Kidney (tissue), 14 donors: ENCODE results near the gene GPR107. TPM values are rescaled to one million over a fixed set of nuclear protein-coding genes. Genes with fewer than 3 reads are reported as not detected.

Experiments
- DNase-seq, 5 donors: peaks; one replicate each; pipeline ENCODE4 v3.0.0-alpha.2; 2013 to 2020
- FAIRE-seq: peaks from 2 replicates; lab custom pipeline; 2012; peaks lifted over from hg19 to GRCh38; lab: Jason Lieb, UNC
- H3K27ac ChIP-seq, 2 donors: one replicate each; pipeline ENCODE4 v1.7.0; 2013; ENCODE audit warnings: low read depth in 2 of 2, low read length in 2 of 2, inconsistent platforms in 1 of 2
- H3K27me3 ChIP-seq: one replicate; pipeline ENCODE4 v1.7.1; 2013; ENCODE audit warnings: low read length, inconsistent platforms; ENCODE audit not compliant: control insufficient read depth, insufficient read depth
- H3K36me3 ChIP-seq, 3 donors: one replicate each; pipeline versions ENCODE4 v1.7.0 to v1.7.1; 2013; ENCODE audit warnings: low read length in 3 of 3, control low read depth in 1 of 3, inconsistent platforms in 1 of 3; ENCODE audit not compliant: insufficient read depth in 3 of 3, control insufficient read depth in 2 of 3
- H3K4me1 ChIP-seq, 3 donors: one replicate each; pipeline versions ENCODE4 v1.7.0 to v1.7.1; 2013; ENCODE audit warnings: low read length in 3 of 3, inconsistent platforms in 1 of 3, low read depth in 1 of 3; ENCODE audit not compliant: control insufficient read depth in 2 of 3, insufficient read depth in 2 of 3
- H3K4me3 ChIP-seq, 3 donors: one replicate each; pipeline versions ENCODE4 v1.7.0 to v1.8.1; 2013; ENCODE audit warnings: low read length in 3 of 3, control low read depth in 1 of 3, inconsistent platforms in 1 of 3
- H3K9ac ChIP-seq, 3 donors: one replicate each; pipeline versions ENCODE4 v1.7.0 to v1.7.1; 2013; ENCODE audit warnings: low read length in 3 of 3, control low read depth in 1 of 3, inconsistent platforms in 1 of 3
- H3K9me3 ChIP-seq, 3 donors: one replicate each; pipeline versions ENCODE4 v1.7.0 to v1.7.1; 2013; ENCODE audit warnings: low read length in 3 of 3, control low read depth in 1 of 3, inconsistent platforms in 1 of 3; ENCODE audit not compliant: control insufficient read depth in 2 of 3, insufficient read depth in 1 of 3
- intact Hi-C: fragments of 100-400 bp; cut with DNase I; formaldehyde crosslinking; loops from one replicate; pipeline ENCODE4 v1.11.1; 2022
- polyA plus RNA-seq: library from polyadenylated mRNA; stranded (reverse); fragments of 350-450 nt; fragmentation: Illumina TruSeq; extraction: RNeasy Lipid Tissue Mini Kit (QIAGEN cat#74804); gene quantifications from one replicate; pipeline ENCODE4 v1.2.3, GENCODE V29; 2014; ENCODE audit warnings: low read depth, low replicate concordance; ENCODE audit not compliant: insufficient read depth
- total RNA-seq: library from RNA; stranded (reverse); fragmentation: NEBNext Ultra II Directional; extraction: Animal tissue kit (Norgen Biotek cat#: 25700); gene quantifications from one replicate; pipeline ENCODE4 v1.2.1, GENCODE V29; 2021
- TF ChIP-seq, protein P1 (sequence below): IDR thresholded peaks from 3 replicates; pipeline ENCODE4 v1.5.1; 2012; ENCODE audit warnings: mild to moderate bottlenecking, moderate library complexity, borderline replicate concordance; ENCODE audit not compliant: insufficient read depth; ENCODE audit errors: extremely low read depth
- donor health status: control.
- donor health status: control.
- donor health status: control.
- donor health status: control.
- donor health status: control.
- donor health status: DM: yes; HTN: yes; CAD: no.
- donor health status: Normal renal cell carcinoma (clear cell type).

The GPR107 gene
- total and polyA plus RNA-seq, 2 donors from 2014 or later = 18.0 to 45.6 TPM

DNA sequence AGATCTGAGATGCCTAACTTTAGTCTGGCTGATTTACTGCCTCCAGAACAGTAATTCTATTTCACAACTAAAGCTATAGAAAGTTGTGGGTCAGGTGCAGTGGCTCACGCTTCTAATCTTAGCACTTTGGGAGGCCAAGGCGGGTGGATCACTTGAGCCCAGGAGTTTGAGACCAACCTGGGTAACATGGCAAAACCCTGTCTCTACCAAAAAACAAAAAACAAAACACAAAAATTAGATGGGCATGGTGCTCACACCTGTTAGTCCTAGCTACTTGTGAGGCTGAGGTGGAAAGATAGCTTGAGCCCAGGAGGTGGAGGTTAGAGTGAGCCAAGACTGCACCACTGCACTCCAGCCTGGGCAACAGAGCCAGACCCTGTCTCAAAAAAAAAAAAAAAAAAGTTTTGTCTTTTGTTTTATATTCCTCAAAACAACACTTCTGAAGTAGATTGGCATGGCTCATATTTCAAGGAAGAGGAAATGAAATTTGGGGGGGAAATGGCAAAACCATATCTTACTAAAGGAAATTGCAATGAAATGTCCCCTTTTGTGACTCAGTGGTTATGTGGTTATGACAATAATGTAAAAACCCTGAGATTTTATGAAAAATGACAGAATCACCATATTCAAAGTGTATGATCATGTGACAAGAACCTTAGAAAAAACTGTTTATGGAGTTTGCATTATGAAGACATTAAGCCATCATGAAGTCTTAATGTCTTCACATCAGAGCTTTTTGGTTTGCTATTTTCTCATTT is 26.9 kb upstream of the GPR107 start:
- Histone ChIP-seq H3K27ac (no peak overlapping the region), H3K9ac (no peak overlapping the region), H3K9me3 (no peaks in the 10 kb centered on the region), H3K27me3 (no peaks in the 10 kb centered on the region), H3K4me3 (no peak overlapping the region), H3K4me1 (peaks cover 0 to 9% (median 5%) of the 10 kb centered on the region in 3 donors), H3K36me3 (no peaks in the 10 kb centered on the region)
- intact Hi-C loops = no loop called here
- FAIRE-seq (no peak), DNase-seq (no peak)
- TF ChIP-seq, protein P1, sequence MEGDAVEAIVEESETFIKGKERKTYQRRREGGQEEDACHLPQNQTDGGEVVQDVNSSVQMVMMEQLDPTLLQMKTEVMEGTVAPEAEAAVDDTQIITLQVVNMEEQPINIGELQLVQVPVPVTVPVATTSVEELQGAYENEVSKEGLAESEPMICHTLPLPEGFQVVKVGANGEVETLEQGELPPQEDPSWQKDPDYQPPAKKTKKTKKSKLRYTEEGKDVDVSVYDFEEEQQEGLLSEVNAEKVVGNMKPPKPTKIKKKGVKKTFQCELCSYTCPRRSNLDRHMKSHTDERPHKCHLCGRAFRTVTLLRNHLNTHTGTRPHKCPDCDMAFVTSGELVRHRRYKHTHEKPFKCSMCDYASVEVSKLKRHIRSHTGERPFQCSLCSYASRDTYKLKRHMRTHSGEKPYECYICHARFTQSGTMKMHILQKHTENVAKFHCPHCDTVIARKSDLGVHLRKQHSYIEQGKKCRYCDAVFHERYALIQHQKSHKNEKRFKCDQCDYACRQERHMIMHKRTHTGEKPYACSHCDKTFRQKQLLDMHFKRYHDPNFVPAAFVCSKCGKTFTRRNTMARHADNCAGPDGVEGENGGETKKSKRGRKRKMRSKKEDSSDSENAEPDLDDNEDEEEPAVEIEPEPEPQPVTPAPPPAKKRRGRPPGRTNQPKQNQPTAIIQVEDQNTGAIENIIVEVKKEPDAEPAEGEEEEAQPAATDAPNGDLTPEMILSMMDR = no peak

DNA sequence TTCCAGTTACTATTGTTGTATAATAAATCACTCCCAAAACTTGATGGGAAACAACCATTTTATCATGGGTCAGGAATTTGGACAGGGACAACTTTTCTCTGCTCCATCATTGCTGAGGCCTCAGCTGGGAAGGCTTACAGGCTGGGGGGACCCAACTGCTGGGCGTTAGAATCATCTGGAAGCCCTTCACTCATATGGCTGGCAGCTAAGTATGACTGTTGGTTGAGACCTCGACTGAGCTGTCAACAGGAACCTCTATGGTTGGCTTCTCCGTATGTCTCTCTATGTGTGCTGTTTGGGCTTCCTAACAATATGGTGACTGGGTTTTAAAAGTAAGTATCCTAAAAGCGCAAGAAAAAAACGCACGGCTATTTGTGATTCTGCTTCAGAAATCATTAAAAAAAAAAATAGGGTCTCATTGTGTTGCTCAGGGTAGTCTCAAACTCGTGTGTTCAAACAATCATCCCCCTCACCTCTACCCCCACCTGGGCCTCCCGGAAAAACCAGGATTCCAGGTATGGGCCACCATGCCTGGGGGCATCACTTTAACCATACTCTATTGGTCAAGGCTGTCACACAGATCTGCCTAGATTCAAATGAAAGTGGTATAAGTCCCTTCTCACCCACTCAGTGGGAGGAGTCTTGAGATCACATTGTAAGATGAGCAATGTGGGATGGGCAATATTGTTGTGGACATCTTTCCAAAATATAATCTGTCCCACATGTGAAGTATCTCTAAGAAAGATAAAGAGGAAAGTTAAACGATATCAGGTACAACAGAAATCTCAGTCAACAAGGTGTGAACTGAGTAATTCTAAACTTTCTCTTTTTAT is 26.0 kb upstream of the GPR107 start:
- no peak overlapping the region for H3K27ac ChIP-seq
- no peak for FAIRE-seq
- no peaks in the 10 kb centered on the region for H3K9me3 ChIP-seq
- H3K4me3 ChIP-seq = no peak overlapping the region
- peaks cover 0 to 9% (median 5%) of the 10 kb centered on the region in 3 donors for H3K4me1 ChIP-seq
- DNase-seq = no peak
- H3K9ac ChIP-seq = no peak overlapping the region
- TF ChIP-seq, protein P1 = no peak
- H3K27me3 ChIP-seq = no peaks in the 10 kb centered on the region
- intact Hi-C loops = no loop called here
- H3K36me3 ChIP-seq = no peaks in the 10 kb centered on the region

DNA sequence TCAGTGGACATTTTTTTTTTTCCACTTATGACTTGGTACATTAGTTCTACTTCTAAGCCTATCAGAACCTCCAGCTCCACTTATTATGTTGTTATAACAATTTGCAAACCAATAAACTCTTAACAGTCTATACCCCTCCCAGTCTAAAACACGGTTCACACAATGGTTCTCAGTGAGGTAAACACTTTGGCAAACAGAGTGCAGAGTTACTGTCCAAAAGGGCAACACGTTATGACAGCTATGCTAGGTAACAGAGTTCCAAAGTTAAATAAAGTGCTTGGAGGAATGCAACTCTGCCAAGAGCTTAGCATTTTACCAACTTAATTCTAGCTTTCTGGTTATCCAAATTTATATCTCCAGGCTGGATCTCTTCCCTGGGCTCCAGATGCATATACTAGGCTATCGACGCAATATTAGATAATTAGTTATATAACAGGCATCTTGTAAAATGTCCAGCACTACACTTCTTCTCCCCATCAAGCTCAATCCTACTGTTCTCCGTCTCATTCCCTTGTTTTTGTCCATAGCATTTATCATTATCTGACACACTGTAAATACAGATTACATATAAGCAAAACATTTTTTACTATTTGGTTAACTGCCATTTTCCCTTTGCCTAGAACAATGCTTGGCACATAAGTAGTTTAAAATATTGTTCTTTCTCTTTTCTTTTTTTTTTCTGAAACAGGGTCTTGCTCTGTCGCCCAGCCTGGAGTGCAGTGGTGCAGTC is 25.0 kb upstream of the GPR107 start:
- intact Hi-C loops = no loop called here
- TF ChIP-seq, protein P1 = no peak
- Histone ChIP-seq H3K27ac (no peak overlapping the region), H3K4me1 (peaks cover 0 to 2% (median 0%) of the 10 kb centered on the region in 3 donors), H3K9ac (no peak overlapping the region), H3K36me3 (no peaks in the 10 kb centered on the region), H3K9me3 (no peaks in the 10 kb centered on the region), H3K27me3 (no peaks in the 10 kb centered on the region), H3K4me3 (no peak overlapping the region)
- FAIRE-seq (no peak), DNase-seq (no peak)
